Upper lobe of left lung (tissue), 6 donors: ENCODE measurements around the gene DNAH1. TPM values are rescaled to one million over a fixed set of nuclear protein-coding genes. Genes with fewer than 3 reads are reported as not detected.
A peak's percentile ranks its signal among the peaks of the same experiment; 100 is the strongest.

Experiments used
- ATAC-seq, 2 donors: fragments of 200-7000 bp; cut with Tn5 transposase; one replicate each; pipeline ENCODE4 v1.9.1; 2022; ENCODE audit warnings: mild to moderate bottlenecking in 2 of 2, moderate library complexity in 2 of 2; ENCODE audit not compliant: low FRiP score in 2 of 2
- DNase-seq, 2 donors: peaks; one replicate each; pipeline ENCODE4 v3.0.0-alpha.2; 2019 to 2020
- H3K27ac ChIP-seq, 4 donors: fragments of 200-600 bp; sonication (generic); one replicate each; pipeline ENCODE4 v1.5.1; 2016 to 2019
- H3K27me3 ChIP-seq, 4 donors: fragments of 200-600 bp; sonication (generic); one replicate each; pipeline ENCODE4 v1.5.1; 2017 to 2019
- H3K36me3 ChIP-seq, 4 donors: fragments of 200-600 bp; sonication (generic); one replicate each; pipeline ENCODE4 v1.5.1; 2016 to 2019
- H3K4me1 ChIP-seq, 4 donors: fragments of 200-600 bp; sonication (generic); one replicate each; pipeline ENCODE4 v1.5.1; 2018 to 2019
- H3K4me3 ChIP-seq, 4 donors: fragments of 200-600 bp; sonication (generic); one replicate each; pipeline ENCODE4 v1.5.1; 2017 to 2019; ENCODE audit warnings: mild to moderate bottlenecking in 2 of 4, moderate library complexity in 1 of 4
- H3K9me3 ChIP-seq, 4 donors: fragments of 200-600 bp; sonication (generic); one replicate each; pipeline ENCODE4 v1.5.1; 2018 to 2019
- EP300 ChIP-seq, 4 donors: sonication (generic); formaldehyde crosslinking; IDR thresholded peaks; one replicate each; pipeline ENCODE4 v1.5.1; 2017; ENCODE audit warnings: antibody characterized with exemption in 4 of 4, control low read depth in 2 of 4
- POLR2A ChIP-seq, 4 donors: fragments of 450-650 bp; IDR thresholded peaks; one replicate each; pipeline ENCODE4 v1.5.1; 2016 to 2017; ENCODE audit warnings: antibody characterized with exemption in 4 of 4, mild to moderate bottlenecking in 2 of 4
- POLR2AphosphoS5 ChIP-seq, 2 donors: sonication (generic); formaldehyde crosslinking; IDR thresholded peaks; one replicate each; pipeline ENCODE4 v1.5.1; 2017; ENCODE audit warnings: antibody characterized with exemption in 2 of 2
- WGBS, 2 donors: methylation state at CpG; one replicate each; pipeline ENCODE4 v1.1.5; 2017 to 2018; 5-methylcytosine and 5-hydroxymethylcytosine counted together
- total RNA-seq, 6 donors: library from RNA; depleted of rRNA in 4 of 6; stranded (reverse); fragments of >200 nt in 4 of 6; gene quantifications; one replicate each; pipeline versions ENCODE4 v1.1.0 to v1.2.1, GENCODE V29; 2016 to 2021
- TF ChIP-seq, protein P1 (sequence below), 6 experiments: fragments of 450-650 bp in 4 of 6; fragments of 200-600 bp in 2 of 6; sonication (generic) in 2 of 6; IDR thresholded peaks; one replicate each; pipeline ENCODE4 v1.5.1; 2016 to 2019; ENCODE audit warnings: antibody characterized with exemption in 6 of 6
- donor health status: DM: no; HTN: no; CAD: no; lungs with moderate emphysema.
- donor health status: DM: no; HTN: yes; CAD: no; lungs with severe emphysema.

The DNAH1 gene
- total RNA-seq, 6 donors from 2014 or later = 10.8 to 67.1 (median 22.4) TPM

DNA sequence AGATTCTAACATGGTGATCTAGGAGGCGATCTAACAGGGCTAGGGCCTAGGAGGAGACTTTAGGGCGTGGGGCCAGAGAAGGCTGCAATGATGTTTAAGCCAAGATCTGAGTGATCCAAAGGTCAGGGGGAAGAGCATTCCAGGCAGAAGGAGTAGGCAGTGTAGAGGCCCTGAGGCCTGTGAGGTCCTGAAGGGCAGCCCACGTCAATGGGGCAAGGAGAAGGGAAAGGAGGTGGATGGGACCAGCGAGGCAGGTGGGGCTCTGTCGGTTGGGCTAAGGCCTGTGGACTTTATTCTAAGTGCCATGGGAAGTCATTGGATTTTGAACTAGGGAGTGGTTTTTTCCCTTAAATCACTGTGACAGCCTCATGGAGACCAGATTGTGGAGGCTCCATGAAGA, 10.2 kb upstream of the DNAH1 start:
- Histone ChIP-seq H3K27ac (no peak overlapping the region), H3K27me3 (no peaks in the 10 kb centered on the region), H3K36me3 (peaks cover 0 to 11% (median 3%) of the 10 kb centered on the region in 4 donors), H3K9me3 (no peaks in the 10 kb centered on the region), H3K4me1 (no peaks in the 10 kb centered on the region), H3K4me3 (no peak overlapping the region)
- TF ChIP-seq, protein P1, sequence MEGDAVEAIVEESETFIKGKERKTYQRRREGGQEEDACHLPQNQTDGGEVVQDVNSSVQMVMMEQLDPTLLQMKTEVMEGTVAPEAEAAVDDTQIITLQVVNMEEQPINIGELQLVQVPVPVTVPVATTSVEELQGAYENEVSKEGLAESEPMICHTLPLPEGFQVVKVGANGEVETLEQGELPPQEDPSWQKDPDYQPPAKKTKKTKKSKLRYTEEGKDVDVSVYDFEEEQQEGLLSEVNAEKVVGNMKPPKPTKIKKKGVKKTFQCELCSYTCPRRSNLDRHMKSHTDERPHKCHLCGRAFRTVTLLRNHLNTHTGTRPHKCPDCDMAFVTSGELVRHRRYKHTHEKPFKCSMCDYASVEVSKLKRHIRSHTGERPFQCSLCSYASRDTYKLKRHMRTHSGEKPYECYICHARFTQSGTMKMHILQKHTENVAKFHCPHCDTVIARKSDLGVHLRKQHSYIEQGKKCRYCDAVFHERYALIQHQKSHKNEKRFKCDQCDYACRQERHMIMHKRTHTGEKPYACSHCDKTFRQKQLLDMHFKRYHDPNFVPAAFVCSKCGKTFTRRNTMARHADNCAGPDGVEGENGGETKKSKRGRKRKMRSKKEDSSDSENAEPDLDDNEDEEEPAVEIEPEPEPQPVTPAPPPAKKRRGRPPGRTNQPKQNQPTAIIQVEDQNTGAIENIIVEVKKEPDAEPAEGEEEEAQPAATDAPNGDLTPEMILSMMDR (IDR thresholded peaks at IDR 0.05) = no peak
- TF ChIP-seq EP300 (IDR thresholded peaks at IDR 0.05) (no peak), POLR2A (IDR thresholded peaks at IDR 0.05) (no peak), POLR2AphosphoS5 (IDR thresholded peaks at IDR 0.05) (no peak)
- DNase-seq (no peak), ATAC-seq (no peak)
- 95 to 97% methylated on average over 5 of the region's 5 CpGs for WGBS, 2 donors

DNA sequence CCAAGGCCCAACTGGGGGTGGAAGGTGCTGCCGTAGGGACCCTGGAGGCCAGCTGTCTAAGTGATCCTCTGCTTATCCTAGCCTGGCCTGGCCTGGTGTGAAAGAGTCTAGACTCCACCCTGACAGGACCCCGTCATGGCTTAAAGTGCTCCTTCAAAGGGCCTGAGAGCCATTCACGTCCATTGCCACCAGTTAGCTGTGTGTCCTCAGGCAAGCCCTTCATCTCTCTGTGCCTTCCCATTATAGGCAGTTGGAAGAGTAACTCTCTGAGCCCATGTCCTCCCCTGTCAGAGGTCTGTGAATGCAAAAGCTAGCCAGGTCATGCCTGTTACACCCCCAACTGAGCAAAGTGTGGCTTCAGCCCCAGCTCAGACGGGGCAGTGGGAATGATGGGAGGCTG, 9.1 kb upstream of the DNAH1 start:
- Histone ChIP-seq H3K9me3 (no peaks in the 10 kb centered on the region), H3K4me3 (no peak overlapping the region), H3K27ac (no peak overlapping the region), H3K4me1 (no peaks in the 10 kb centered on the region), H3K36me3 (peaks cover 0 to 11% (median 3%) of the 10 kb centered on the region in 4 donors), H3K27me3 (no peaks in the 10 kb centered on the region)
- DNase-seq = no peak
- ATAC-seq = no peak
- WGBS, 2 donors = 80 to 86% methylated on average over 2 to 4 of the region's 4 CpGs
- TF ChIP-seq, protein P1 (IDR thresholded peaks at IDR 0.05) = no peak
- no peak for TF ChIP-seq POLR2A (IDR thresholded peaks at IDR 0.05)
- no peak for TF ChIP-seq EP300 (IDR thresholded peaks at IDR 0.05)
- TF ChIP-seq POLR2AphosphoS5 (IDR thresholded peaks at IDR 0.05) = no peak

DNA sequence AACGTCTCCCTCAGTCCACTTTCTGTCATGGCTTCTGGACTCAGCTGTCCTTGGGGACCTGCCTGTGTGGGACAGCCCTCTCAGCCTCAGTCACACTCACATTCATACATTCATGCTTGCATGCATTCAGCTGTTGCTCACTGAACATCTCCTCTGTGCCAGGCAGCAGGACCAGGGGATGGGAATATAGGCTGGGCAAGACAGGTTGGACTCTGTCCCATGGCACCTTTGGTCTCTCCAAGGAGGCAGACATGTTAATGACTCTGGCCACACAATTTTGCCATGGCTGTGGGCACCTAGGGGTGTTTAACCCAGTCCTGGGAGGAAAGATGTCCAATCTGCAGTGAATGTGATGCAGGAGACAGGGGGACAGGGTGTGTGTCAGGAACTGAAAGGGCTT, 7.8 kb upstream of the DNAH1 start:
- DNase-seq (no peak), ATAC-seq (no peak)
- Histone ChIP-seq H3K27me3 (no peaks in the 10 kb centered on the region), H3K27ac (no peak overlapping the region), H3K36me3 (peaks cover 0 to 11% (median 3%) of the 10 kb centered on the region in 4 donors), H3K9me3 (no peaks in the 10 kb centered on the region), H3K4me1 (peaks cover 0 to 3% (median 2%) of the 10 kb centered on the region in 4 donors), H3K4me3 (no peak overlapping the region)
- 82 to 83% methylated on average over 1 of the region's 1 CpG for WGBS, 2 donors
- TF ChIP-seq, protein P1 (IDR thresholded peaks at IDR 0.05) = no peak
- TF ChIP-seq POLR2A (IDR thresholded peaks at IDR 0.05) (no peak), EP300 (IDR thresholded peaks at IDR 0.05) (no peak), POLR2AphosphoS5 (IDR thresholded peaks at IDR 0.05) (no peak)

DNA sequence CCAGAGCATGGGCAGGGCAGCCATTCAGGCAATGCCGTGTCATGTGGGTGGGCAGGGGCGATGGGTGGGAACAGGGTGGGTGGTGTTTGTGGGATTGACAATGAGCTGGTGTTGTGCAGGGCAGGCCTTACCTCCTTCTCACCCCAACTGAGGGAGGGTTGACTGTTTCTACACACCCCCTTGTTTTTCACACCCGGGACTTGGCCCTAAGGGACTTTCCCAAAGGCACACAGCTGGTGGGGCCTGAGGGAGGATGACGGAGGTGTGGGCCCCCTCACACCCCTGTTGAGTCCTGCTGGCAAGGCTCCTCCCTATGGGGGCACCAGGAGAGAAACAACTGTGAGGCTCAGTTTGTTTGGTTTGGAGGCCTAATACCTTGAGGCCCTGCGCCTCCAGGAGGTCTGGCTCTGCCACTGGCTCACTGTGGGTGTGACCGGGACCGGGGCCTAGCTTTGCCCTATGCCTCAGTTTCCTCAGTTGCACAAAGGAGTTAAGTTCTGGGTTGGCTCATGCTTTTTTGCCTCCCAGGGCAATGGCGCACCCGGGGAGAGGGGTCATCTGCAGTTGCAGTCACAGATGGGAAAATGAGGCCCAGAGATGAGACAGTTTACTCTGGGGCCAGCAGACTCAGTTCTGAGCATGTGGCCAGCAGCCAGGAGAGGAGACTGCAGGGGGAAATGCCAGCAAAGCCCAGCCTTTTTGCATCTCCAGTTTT, 5.1 kb upstream of the DNAH1 start:
- peaks cover 6 to 14% (median 10%) of the 10 kb centered on the region in 4 donors for H3K4me1 ChIP-seq
- ATAC-seq (no peak), DNase-seq (no peak)
- TF ChIP-seq EP300 (IDR thresholded peaks at IDR 0.05) (no peak), POLR2A (IDR thresholded peaks at IDR 0.05) (no peak)
- H3K9me3 ChIP-seq = no peaks in the 10 kb centered on the region
- H3K36me3 ChIP-seq = peaks cover 0 to 7% (median 3%) of the 10 kb centered on the region in 4 donors
- no peak overlapping the region for H3K27ac ChIP-seq
- no peaks in the 10 kb centered on the region for H3K27me3 ChIP-seq
- H3K4me3 ChIP-seq = no peak overlapping the region
- WGBS, 2 donors = 82 to 92% methylated on average over 4 to 8 of the region's 9 CpGs

DNA sequence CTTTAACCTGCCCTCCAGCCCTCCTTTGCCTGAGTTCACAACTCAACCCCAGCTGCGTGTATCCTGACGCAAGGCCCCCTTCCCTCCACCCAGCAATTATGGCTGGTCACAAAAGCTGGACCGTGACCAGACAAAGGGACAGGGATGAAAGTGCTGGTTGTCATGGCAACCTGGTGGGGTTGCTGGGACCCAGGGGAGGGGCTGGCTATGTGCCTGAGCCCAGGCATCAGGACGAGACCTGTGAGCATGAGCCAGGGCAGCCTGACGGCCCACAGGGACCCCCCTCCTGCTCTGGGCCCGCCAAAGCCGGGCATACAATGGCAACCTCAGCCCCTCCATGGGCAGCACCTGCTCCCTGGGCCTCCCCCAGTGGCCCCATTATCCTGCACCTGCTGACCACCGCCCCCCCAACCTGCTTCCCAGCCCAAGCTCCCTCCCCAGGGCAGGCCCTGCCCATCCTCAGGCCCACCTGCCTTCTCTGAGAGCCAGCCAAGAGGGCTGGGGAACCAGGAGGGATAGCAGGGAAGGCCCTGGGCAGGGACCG, 4.5 kb upstream of the DNAH1 start:
- Histone ChIP-seq H3K4me1 (peaks cover 6 to 14% (median 10%) of the 10 kb centered on the region in 4 donors), H3K27ac (no peak overlapping the region), H3K4me3 (no peak overlapping the region), H3K27me3 (no peaks in the 10 kb centered on the region), H3K36me3 (peaks cover 0 to 7% (median 3%) of the 10 kb centered on the region in 4 donors), H3K9me3 (no peaks in the 10 kb centered on the region)
- ATAC-seq (no peak), DNase-seq (peak in 1 of 2 donors; percentile 60)
- TF ChIP-seq POLR2AphosphoS5 (IDR thresholded peaks at IDR 0.05) = no peak
- no peak for TF ChIP-seq EP300 (IDR thresholded peaks at IDR 0.05)
- no peak for TF ChIP-seq POLR2A (IDR thresholded peaks at IDR 0.05)
- TF ChIP-seq, protein P1 (IDR thresholded peaks at IDR 0.05) = no peak
- 85 to 95% methylated on average over 4 to 9 of the region's 9 CpGs for WGBS, 2 donors
